Activated naive CD4-positive, alpha-beta T cell treated with anti-CD3 and anti-CD28 coated beads for 36 hours (primary cell): ENCODE results near the gene PLEKHJ1. TPM values are rescaled to one million over a fixed set of nuclear protein-coding genes. Genes with fewer than 3 reads are reported as not detected.

Source experiments
- CTCF ChIA-PET: fragments of 350-600 bp; sonication (Branson Sonifier 250); formaldehyde crosslinking; loops from one replicate; lab custom pipeline; 2021; ENCODE audit warnings: antibody characterized with exemption; lab: Charles Lee
- DNase-seq: peaks from one replicate; pipeline ENCODE4 v3.0.0-alpha.2; 2020
- H3K27ac Mint-ChIP-seq: one replicate; pipeline ENCODE4 v1.8.0; 2021; ENCODE audit warnings: mild to moderate bottlenecking, mixed read lengths
- H3K27me3 Mint-ChIP-seq: one replicate; pipeline ENCODE4 v1.8.0; 2021; ENCODE audit warnings: low read depth, mixed read lengths
- H3K36me3 Mint-ChIP-seq: one replicate; pipeline ENCODE4 v1.8.0; 2021; ENCODE audit warnings: low read depth, mixed read lengths
- H3K4me1 Mint-ChIP-seq: one replicate; pipeline ENCODE4 v1.8.0; 2021; ENCODE audit warnings: low read depth, mixed read lengths
- H3K4me3 Mint-ChIP-seq: one replicate; pipeline ENCODE4 v1.8.0; 2021; ENCODE audit warnings: mild to moderate bottlenecking, moderate library complexity, mixed read lengths
- H3K9me3 Mint-ChIP-seq: one replicate; pipeline ENCODE4 v1.8.0; 2021; ENCODE audit warnings: mixed read lengths
- intact Hi-C: fragments of 100-400 bp; cut with micrococcal nuclease; formaldehyde crosslinking; loops from one replicate; pipeline ENCODE4 v1.15.1; 2023
- total RNA-seq, 2 experiments: library from RNA; stranded (reverse); gene quantifications; one replicate each; pipeline ENCODE4 v1.2.3, GENCODE V29; 2021

The PLEKHJ1 gene
- total RNA-seq, 2 experiments from 2014 or later = 56.9 to 60.6 TPM

DNA sequence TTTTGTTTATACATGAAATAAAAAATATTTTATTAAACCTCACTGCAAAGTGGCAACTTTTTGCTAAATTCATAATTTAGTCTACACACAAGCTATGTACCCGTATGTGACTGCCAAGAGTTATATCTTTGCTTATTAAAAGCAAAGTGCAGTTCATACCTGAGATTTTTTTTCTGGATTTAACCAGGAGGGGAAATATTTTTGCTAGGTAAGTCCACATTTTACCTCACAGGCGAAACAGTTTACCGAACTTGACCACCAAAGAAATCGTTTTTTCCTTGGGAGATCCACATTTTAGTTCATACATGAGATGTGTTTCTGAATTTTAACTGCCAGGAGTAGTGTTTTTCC, 32.3 kb upstream of the PLEKHJ1 start:
- Mint-ChIP-seq H3K9me3 (no peaks in the 10 kb centered on the region), H3K27me3 (no peaks in the 10 kb centered on the region), H3K4me3 (peak overlapping the region; percentile 89), H3K27ac (peak overlapping the region; percentile 92), H3K36me3 (peaks cover 27% of the 10 kb centered on the region), H3K4me1 (peaks cover 34% of the 10 kb centered on the region)
- CTCF ChIA-PET = no interaction called here
- intact Hi-C loops = no loop called here
- DNase-seq = no peak

DNA sequence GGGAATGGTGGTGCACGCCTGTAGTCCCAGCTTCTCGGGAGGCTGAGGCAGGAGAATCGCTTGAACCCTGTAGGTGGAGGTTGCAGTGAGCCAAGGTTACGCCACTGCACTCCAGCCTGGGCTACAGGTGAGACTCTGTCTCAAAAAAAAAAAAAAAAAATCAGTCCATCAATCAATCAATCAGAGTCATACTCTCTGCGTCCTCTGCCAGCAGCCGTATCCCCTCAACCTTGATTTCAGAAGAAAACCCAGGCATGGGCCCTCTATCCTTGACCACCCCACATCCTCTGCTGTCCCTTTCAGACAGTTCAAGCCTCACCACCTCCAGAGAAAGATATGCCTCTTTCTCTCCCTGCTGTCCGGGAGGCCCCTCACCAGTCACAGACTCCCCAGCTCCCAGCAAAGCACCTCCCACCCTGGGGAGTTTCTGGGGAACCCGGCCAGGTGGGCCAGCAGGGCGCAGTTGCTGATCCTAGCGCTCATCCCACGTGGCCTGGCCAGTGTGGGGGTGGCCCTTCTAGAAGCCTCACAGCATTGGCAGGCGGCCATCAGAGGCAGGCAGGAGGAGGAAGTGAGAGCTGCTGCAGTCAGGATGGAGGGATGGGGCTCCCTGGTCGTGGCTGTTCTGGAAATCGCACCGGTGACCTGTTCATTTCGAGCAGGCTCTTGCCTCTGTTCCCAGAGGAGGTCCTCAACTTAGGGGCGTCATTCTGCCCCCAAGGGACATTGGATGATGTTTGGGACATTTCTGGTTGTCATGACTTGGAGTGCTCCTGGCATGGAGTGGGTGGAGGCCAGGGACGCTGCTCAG, 30.3 kb upstream of the PLEKHJ1 start:
- CTCF ChIA-PET = no interaction called here
- peaks cover 15% of the 10 kb centered on the region for H3K36me3 Mint-ChIP-seq
- H3K4me3 Mint-ChIP-seq = peak overlapping the region; percentile 8
- H3K27ac Mint-ChIP-seq = peak overlapping the region; percentile 16
- intact Hi-C loops = no loop called here
- H3K9me3 Mint-ChIP-seq = no peaks in the 10 kb centered on the region
- peak; percentile 72 for DNase-seq
- H3K4me1 Mint-ChIP-seq = peaks cover 20% of the 10 kb centered on the region
- no peaks in the 10 kb centered on the region for H3K27me3 Mint-ChIP-seq

DNA sequence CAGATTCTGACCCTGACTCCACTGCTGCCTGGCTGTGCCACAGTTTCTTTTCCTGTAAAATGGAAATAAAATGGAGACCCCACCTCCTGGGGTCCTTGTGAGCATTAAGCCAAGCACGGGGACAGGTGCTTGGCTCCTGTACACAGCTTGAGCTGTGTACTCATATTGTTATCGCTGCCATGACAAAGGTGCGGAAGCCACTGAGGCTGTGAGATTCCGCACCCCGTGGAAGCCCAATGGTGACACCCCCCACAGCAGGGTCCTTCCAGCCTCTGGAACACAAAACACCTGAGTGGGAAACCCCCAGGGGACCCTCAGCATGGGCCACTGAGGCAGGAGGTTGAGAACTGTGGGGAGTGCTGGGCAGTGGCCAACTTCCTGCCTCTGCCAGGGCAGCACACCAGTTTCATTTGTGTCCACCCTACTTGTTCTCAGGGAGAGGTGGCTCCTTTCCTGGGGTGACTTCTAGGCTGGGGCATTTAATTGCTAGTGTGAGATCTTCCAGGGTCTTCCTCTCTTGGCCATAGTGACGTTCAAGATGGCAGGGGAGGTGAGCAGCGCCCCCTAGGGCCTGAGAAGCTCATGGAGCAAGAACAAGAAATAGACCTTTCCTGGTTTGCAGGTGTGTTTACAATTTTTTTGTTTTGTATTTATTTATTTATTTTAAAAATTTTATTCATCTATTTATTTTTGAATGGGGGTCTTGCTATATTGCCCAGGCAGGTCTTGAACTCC, 25.5 kb upstream of the PLEKHJ1 start:
- Mint-ChIP-seq H3K36me3 (no peaks in the 10 kb centered on the region), H3K27ac (no peak overlapping the region), H3K4me1 (peaks cover 29% of the 10 kb centered on the region), H3K27me3 (no peaks in the 10 kb centered on the region), H3K9me3 (no peaks in the 10 kb centered on the region), H3K4me3 (no peak overlapping the region)
- CTCF ChIA-PET = interaction anchor here (0.6 to 1.6 kb wide), 8 partner anchors 8 to 601 kb away, joined by 3 to 7 read pairs (median 3); no protein-coding TSS in a partner anchor
- intact Hi-C loops = loop anchor here (1.0 kb wide), 1 partner anchor 105 kb away; no protein-coding TSS in a partner anchor
- DNase-seq = peak; percentile 78

DNA sequence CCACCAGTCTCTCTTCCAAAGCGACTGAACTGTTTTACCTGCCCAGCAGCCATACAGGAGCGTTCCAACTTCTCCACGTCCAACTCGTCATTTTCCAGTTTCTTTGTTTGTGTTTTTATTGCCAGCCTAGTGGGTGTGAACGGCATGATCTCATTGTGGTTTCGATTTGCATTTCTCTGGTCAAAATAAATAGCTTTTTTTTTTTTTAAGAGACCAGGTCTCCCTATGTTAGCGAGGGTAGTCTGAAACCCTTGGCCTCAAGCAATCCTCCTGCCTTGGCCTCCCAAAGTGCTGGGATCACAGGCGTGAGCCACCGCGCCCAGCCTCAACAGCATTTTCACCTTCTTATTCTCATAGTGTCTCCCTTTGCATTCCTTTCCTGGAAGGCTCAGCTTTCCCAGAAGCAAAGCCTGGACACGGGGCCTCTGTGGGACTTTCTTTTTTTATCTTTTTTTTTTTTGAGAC, 24.2 kb upstream of the PLEKHJ1 start:
- DNase-seq = no peak
- intact Hi-C loops = no loop called here
- no peaks in the 10 kb centered on the region for H3K27me3 Mint-ChIP-seq
- H3K4me1 Mint-ChIP-seq = peaks cover 26% of the 10 kb centered on the region
- H3K4me3 Mint-ChIP-seq = no peak overlapping the region
- H3K9me3 Mint-ChIP-seq = no peaks in the 10 kb centered on the region
- H3K27ac Mint-ChIP-seq = no peak overlapping the region
- CTCF ChIA-PET = interaction anchor here (0.6 to 3.4 kb wide), 4 partner anchors 14 to 29 kb away, joined by 3 to 16 read pairs (median 9); no protein-coding TSS in a partner anchor
- no peaks in the 10 kb centered on the region for H3K36me3 Mint-ChIP-seq

DNA sequence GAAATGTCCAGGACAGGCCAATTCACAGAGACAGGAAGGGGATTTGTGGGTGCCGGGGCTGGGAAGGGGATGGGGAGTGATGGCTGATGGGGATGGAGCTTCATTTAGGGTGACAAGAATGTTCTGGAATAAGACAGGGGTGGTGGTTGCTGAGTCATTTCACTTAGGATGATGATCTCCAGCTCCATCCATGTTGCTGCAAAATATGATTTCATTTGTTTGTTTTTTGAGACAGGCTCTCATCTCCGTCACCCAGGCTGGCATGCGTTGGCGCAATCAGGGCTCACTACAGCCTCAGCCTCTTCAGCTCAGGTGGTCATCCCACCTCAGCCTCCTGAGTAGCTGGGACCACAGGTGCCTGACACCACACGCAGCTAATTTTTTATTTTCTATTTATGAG, 23.2 kb upstream of the PLEKHJ1 start:
- H3K4me1 Mint-ChIP-seq = peaks cover 26% of the 10 kb centered on the region
- no peaks in the 10 kb centered on the region for H3K9me3 Mint-ChIP-seq
- intact Hi-C loops = no loop called here
- H3K27ac Mint-ChIP-seq = peak overlapping the region; percentile 8
- no peak overlapping the region for H3K4me3 Mint-ChIP-seq
- no peaks in the 10 kb centered on the region for H3K36me3 Mint-ChIP-seq
- no peaks in the 10 kb centered on the region for H3K27me3 Mint-ChIP-seq
- no peak for DNase-seq
- CTCF ChIA-PET = interaction anchor here (0.6 to 3.4 kb wide), 7 partner anchors 15 to 178 kb away, joined by 3 to 16 read pairs (median 3); no protein-coding TSS in a partner anchor

DNA sequence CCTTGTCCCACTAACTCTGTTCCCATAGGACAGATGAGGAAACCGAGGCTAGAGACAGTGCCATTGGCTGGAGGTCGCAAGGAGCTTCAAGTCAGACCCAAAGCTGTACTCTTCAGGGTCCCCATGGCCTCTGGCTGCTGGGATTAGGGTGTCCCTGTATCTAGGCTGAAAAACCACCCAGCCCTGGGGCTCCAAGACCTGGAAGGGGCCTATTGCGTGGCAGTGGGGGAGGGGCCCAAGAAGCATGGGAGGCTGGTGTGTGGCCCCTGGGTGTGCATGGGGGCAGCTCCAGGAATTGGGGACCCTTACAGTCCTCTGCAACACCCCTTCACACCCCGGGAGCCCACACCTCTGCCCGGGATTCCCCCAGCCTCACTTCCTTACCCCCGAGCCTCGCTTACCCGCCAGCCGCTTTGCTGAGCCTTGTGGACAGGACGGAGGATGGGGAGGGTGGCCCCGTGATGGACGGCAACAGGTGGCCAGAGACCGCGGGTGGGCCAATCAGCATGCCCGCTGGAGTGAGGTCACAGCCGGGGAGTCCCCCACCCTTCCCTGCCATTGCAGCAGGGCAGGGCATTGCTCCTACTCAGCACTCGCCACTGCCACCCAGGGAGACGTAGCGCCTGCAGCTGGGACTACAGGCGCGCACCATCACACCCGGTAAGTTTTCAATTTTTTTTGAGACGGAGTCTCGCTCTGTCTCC, 20.0 kb upstream of the PLEKHJ1 start, which contains the start of gene JSRP1:
Gene JSRP1 (minus strand): TSS at position 436 of the 704 bp plus-strand sequence. CDS start 1,103 bp downstream, outside the sequence.
- intact Hi-C loops = no loop called here
- no peak for DNase-seq
- Mint-ChIP-seq H3K4me3 (peak within 1 kb of the TSS; percentile 42), H3K9me3 (no peaks in the 10 kb centered on the region), H3K36me3 (no peaks in the 10 kb centered on the region), H3K4me1 (peaks cover 39% of the 10 kb centered on the region), H3K27ac (peak within 1 kb of the TSS; percentile 93), H3K27me3 (peaks cover 12% of the 10 kb centered on the region)
- CTCF ChIA-PET = no interaction called here

DNA sequence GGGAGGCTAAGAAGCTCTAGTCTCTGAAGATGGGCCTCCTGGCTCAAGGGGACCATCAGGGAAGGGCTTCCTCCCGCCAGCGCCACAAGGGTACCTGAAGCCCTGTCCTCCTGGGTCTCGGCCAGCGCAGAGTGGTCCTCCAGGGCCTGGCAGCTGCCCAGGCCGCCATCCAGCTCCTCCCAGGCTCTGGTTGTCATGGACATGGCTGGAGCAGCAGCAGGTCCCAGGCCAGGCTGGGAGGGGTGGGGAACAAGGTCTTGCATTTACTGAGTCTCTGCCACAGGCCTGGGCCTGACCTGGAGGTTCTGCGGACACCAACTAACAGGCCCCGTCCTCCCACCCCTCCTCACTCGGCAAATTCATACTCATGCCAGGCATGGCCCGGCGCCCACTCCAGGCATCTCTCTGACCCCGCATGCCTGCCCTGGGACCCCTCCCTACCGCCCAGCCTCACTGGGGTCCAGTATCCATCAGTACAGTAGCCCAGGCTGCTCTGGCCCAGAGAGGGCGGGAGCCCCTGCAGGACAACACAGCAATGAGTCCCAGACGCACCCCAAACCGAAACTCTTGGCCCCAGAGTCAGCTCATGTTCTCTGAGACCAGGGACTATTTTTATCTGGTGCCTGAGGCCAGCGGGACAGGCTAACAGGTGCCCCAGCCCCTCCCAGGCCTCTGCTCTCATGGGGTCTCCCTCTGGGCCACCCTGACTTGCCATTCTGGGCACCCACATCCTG, 19.1 kb upstream of the PLEKHJ1 start:
- Mint-ChIP-seq H3K27me3 (peaks cover 12% of the 10 kb centered on the region), H3K4me1 (peaks cover 38% of the 10 kb centered on the region), H3K9me3 (no peaks in the 10 kb centered on the region), H3K27ac (no peak overlapping the region), H3K36me3 (no peaks in the 10 kb centered on the region), H3K4me3 (no peak overlapping the region)
- intact Hi-C loops = no loop called here
- DNase-seq = no peak
- CTCF ChIA-PET = interaction anchor here (0.7 kb wide), 1 partner anchor 110 kb away, joined by 3 read pairs; no protein-coding TSS in a partner anchor

DNA sequence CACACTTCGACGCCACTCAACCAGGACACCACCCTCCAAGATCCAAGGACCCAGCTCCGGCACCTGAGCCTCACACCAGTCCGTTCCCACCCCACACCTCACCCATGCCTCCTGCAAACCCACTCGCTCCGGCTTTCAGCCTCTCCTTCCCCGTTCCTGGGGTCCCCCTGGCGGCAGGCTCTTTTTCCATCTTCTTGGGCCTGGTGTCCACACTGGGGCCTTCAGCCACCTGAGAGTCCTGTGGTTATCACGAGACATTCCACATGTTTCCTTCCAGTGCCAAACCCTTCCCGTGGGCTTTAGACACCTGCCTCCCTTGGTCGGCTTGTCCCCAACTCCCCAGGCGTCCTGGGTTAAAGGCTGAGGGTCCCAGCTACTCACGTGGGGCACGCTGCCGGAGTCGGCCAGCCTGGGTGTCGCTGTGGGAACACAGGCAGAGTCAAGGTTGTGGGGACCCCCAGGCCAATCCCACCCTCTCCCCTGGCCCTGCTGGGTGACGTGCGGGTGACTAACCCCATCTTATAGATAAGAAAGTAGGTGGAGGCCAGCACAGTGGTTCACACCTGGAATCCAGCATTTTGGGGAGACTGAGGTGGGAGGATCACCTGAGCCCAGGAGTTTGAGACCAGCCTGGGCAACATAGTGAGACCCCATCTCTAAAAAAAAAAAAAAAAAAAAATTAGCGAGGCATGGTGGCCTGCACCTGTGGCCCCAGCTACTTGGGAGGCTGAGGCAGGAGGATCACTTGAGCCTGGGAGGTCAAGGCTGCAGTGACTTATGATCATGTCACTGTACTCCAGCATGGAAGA, 18.1 kb upstream of the PLEKHJ1 start:
- Mint-ChIP-seq H3K27ac (no peak overlapping the region), H3K4me3 (peak overlapping the region; percentile 28), H3K27me3 (peaks cover 12% of the 10 kb centered on the region), H3K9me3 (no peaks in the 10 kb centered on the region), H3K36me3 (no peaks in the 10 kb centered on the region), H3K4me1 (peaks cover 33% of the 10 kb centered on the region)
- DNase-seq = no peak
- intact Hi-C loops = no loop called here
- CTCF ChIA-PET = interaction anchor here (0.7 to 3.6 kb wide), 4 partner anchors 7 to 111 kb away, joined by 3 to 14 read pairs (median 6); no protein-coding TSS in a partner anchor

DNA sequence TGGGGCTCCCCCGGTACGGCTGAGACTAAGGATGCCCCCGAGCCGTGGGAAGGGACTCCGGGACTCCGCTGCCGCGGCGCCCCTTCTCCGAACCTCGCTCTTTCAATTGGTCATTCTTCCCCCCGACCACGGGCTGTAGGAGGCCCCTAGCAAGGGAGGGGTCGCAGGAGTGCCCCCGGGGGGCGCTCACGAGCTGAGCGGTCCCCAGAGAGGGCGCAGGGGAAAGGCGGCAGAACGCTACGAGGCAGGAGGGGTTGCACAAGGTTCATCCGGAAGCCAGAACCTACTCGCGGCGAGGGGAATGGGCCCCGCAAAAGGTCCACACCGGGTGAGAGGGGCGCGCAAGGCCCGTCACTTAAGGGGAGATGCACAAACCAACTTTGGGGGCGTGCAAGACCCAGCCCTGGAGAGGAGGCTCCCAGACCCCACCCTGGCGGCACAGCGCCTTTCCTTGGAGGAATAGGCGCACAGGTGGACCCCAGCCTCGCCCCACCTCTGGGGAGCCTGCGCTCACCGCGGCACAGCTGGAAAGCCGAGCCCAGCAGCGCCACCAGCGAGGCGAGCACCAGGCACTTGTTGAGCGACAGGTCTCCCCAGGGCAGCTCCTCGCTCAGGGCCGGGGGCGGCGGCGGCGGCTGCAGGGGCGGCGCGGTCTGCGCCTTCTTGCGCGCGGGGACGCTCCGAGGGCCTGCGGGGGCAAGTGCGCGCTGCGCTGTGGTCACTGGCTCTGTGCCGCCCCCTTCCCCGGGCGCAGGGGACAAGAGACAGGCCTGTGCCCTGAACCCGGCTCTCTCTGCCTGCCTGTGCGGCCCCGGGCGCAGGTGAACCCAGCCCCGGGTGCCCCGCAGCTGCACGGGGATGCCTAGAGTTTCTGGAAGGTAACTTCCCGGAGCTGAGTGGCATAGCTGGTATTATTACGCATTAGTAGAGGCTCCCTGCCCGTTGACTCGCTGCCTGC, 17.3 kb upstream of the PLEKHJ1 start:
- peaks cover 12% of the 10 kb centered on the region for H3K27me3 Mint-ChIP-seq
- peaks cover 2% of the 10 kb centered on the region for H3K36me3 Mint-ChIP-seq
- CTCF ChIA-PET = interaction anchor here (0.8 to 3.6 kb wide), 4 partner anchors 8 to 35 kb away, joined by 4 to 14 read pairs (median 6); no protein-coding TSS in a partner anchor
- no peaks in the 10 kb centered on the region for H3K9me3 Mint-ChIP-seq
- intact Hi-C loops = loop anchor here (2.0 kb wide), 1 partner anchor 19 kb away; no protein-coding TSS in a partner anchor
- H3K4me3 Mint-ChIP-seq = peak overlapping the region; percentile 43
- H3K4me1 Mint-ChIP-seq = peaks cover 28% of the 10 kb centered on the region
- DNase-seq = peak; percentile 59
- H3K27ac Mint-ChIP-seq = no peak overlapping the region

DNA sequence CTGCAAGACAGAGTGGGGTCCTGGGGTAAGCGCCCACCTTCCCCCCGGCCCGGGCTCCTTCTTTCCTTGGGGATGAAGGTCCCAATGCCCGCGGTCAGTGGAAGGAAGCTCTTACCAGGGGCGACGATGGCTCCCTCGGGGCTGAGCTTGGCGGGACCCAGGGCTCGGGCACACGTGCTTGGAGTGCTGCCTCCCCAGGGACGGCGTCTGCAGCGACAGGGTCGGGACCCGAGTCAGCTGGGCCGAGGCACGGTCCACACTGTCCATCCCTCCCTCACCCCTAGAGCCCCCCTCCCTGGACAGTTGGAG, 16.6 kb upstream of the PLEKHJ1 start:
- Mint-ChIP-seq H3K27me3 (peaks cover 12% of the 10 kb centered on the region), H3K27ac (no peak overlapping the region), H3K4me1 (peaks cover 23% of the 10 kb centered on the region), H3K9me3 (no peaks in the 10 kb centered on the region), H3K4me3 (peak overlapping the region; percentile 43), H3K36me3 (peaks cover 2% of the 10 kb centered on the region)
- no peak for DNase-seq
- intact Hi-C loops = loop anchor here (2.0 kb wide), 1 partner anchor 20 kb away; no protein-coding TSS in a partner anchor
- CTCF ChIA-PET = interaction anchor here (0.8 to 3.6 kb wide), 3 partner anchors 9 to 36 kb away, joined by 5 to 14 read pairs (median 7); no protein-coding TSS in a partner anchor
